HCT116 (cell line): ENCODE results near the gene ATP7B. TPM values are rescaled to one million over a fixed set of nuclear protein-coding genes. Genes with fewer than 3 reads are reported as not detected.

Source experiments
- ATAC-seq: fragments of 200-7000 bp; cut with Tn5 transposase; 2 replicates; pipeline ENCODE4 v1.9.1; 2020; ENCODE audit warnings: mild to moderate bottlenecking, moderate library complexity
- BruUV-seq: library from RNA; stranded (reverse); fragments of 400-500 nt; replicated peaks from 2 replicates; lab custom pipeline; 2021; lab: Mats Ljungman, UMichigan
- CTCF ChIA-PET: fragments of 300-600 bp; sonication (Branson Sonifier 250); formaldehyde crosslinking; loops from one replicate; lab custom pipeline; 2021; ENCODE audit warnings: antibody characterized with exemption; lab: Charles Lee
- POLR2A ChIA-PET: fragments of 300-600, 350-600 bp; sonication (Branson Sonifier 250); formaldehyde crosslinking; loops from one replicate; lab custom pipeline; 2021; ENCODE audit warnings: antibody characterized with exemption; lab: Charles Lee
- RAD21 ChIA-PET, 2 experiments: fragments of 300-600 bp; sonication (Branson Sonifier 250); formaldehyde crosslinking; loops; one replicate each; lab custom pipeline; 2023; ENCODE audit warnings: low total read pairs in 2 of 2; ENCODE audit not compliant: uncharacterized antibody in 2 of 2, unreplicated experiment in 2 of 2, low non-redundant PET in 1 of 2; lab: Charles Lee
- DNase-seq: peaks from one replicate; pipeline ENCODE4 v3.0.0-alpha.2; 2010; ENCODE audit warnings: low read depth, low spot score
- H2AFZ ChIP-seq: fragments of 200-600 bp; shearing (Covaris generic), sonication (generic); 2 replicates; pipeline ENCODE4 v1.6.1; 2017; ENCODE audit warnings: low read depth, mixed run types, mixed read lengths, antibody characterized with exemption, low read length; ENCODE audit not compliant: poor library complexity, severe bottlenecking
- H3K27ac ChIP-seq: 2 replicates; pipeline ENCODE4 v1.5.1; 2012; ENCODE audit warnings: low read depth, low read length
- H3K27me3 ChIP-seq: fragments of 200-600 bp; sonication (generic); 2 replicates; pipeline ENCODE4 v1.6.1; 2016; ENCODE audit warnings: mixed run types, low read length, mixed read lengths; ENCODE audit not compliant: insufficient read depth
- H3K36me3 ChIP-seq, 2 experiments: fragments of 200-500 bp in 1 of 2; fragments of 200-600 bp in 1 of 2; sonication (Bioruptor generic) in 1 of 2; sonication (generic) in 1 of 2; 2 replicates each; pipeline versions ENCODE4 v1.5.1 to v1.6.1; 2014 to 2016; ENCODE audit warnings: low read length in 2 of 2, inconsistent platforms in 1 of 2, mixed read lengths in 1 of 2, mixed run types in 1 of 2; ENCODE audit not compliant: insufficient read depth in 2 of 2, control insufficient read depth in 1 of 2
- H3K4me1 ChIP-seq, 2 experiments: fragments of 200-600 bp in 1 of 2; sonication (generic) in 1 of 2; 2 replicates each; pipeline versions ENCODE4 v1.5.1 to v1.6.1; 2012 to 2017; ENCODE audit warnings: low read length in 2 of 2, inconsistent platforms in 1 of 2, mild to moderate bottlenecking in 1 of 2, mixed read lengths in 1 of 2, mixed run types in 1 of 2, moderate library complexity in 1 of 2; ENCODE audit not compliant: insufficient read depth in 2 of 2, control insufficient read depth in 1 of 2
- H3K4me2 ChIP-seq: fragments of 200-600 bp; sonication (generic); 2 replicates; pipeline ENCODE4 v1.6.1; 2017; ENCODE audit warnings: mixed run types, low read length, mixed read lengths
- H3K4me3 ChIP-seq, 2 experiments: fragments of 200-600 bp in 1 of 2; sonication (generic) in 1 of 2; replicated peaks in 1 of 2; 2 replicates each; pipeline ENCODE4 v1.5.1; 2011 to 2016; ENCODE audit warnings: low read length in 2 of 2, control low read depth in 1 of 2, low read depth in 1 of 2, mild to moderate bottlenecking in 1 of 2, mixed read lengths in 1 of 2, mixed run types in 1 of 2
- H3K79me2 ChIP-seq: fragments of 200-600 bp; sonication (generic); 2 replicates; pipeline ENCODE4 v1.6.1; 2017; ENCODE audit warnings: mild to moderate bottlenecking, mixed run types, low read length, moderate library complexity, mixed read lengths; ENCODE audit not compliant: insufficient read depth
- H3K9ac ChIP-seq: fragments of 200-600 bp; sonication (generic); 2 replicates; pipeline ENCODE4 v1.6.1; 2016; ENCODE audit warnings: low read length, mixed read lengths
- H3K9me2 ChIP-seq: fragments of 200-600 bp; sonication (generic), shearing (Covaris generic); 2 replicates; pipeline ENCODE4 v1.6.1; 2017; ENCODE audit warnings: mixed run types, mild to moderate bottlenecking, moderate library complexity; ENCODE audit not compliant: insufficient read depth
- H3K9me3 ChIP-seq, 2 experiments: fragments of 200-500 bp in 1 of 2; fragments of 200-600 bp in 1 of 2; sonication (Bioruptor generic) in 1 of 2; sonication (generic) in 1 of 2; 2 replicates each; pipeline ENCODE4 v1.6.1; 2014 to 2017; ENCODE audit warnings: low read length in 2 of 2, mixed read lengths in 2 of 2, inconsistent platforms in 1 of 2, low read depth in 1 of 2, mild to moderate bottlenecking in 1 of 2, mixed run types in 1 of 2, moderate library complexity in 1 of 2; ENCODE audit not compliant: control insufficient read depth in 1 of 2, insufficient read depth in 1 of 2
- H4K20me1 ChIP-seq: fragments of 200-600 bp; sonication (generic), shearing (Covaris generic); 2 replicates; pipeline ENCODE4 v1.6.1; 2017; ENCODE audit warnings: mixed run types, mild to moderate bottlenecking, moderate library complexity; ENCODE audit not compliant: insufficient read depth
- CEBPB ChIP-seq: IDR thresholded peaks from 2 replicates; pipeline ENCODE4 v1.6.1; 2012; ENCODE audit warnings: low read depth
- EGR1 ChIP-seq: IDR thresholded peaks from 2 replicates; pipeline ENCODE4 v1.6.1; 2012; ENCODE audit warnings: low read depth
- ELF1 ChIP-seq: IDR thresholded peaks from 2 replicates; pipeline ENCODE4 v1.6.1; 2012; ENCODE audit warnings: low read depth, borderline replicate concordance
- EZH2 ChIP-seq: fragments of 200-600 bp; sonication (generic); IDR thresholded peaks from 2 replicates; pipeline ENCODE4 v1.6.1; 2017; ENCODE audit warnings: antibody characterized with exemption, mixed run types
- EZH2phosphoT487 ChIP-seq: fragments of 200-600 bp; IDR thresholded peaks from 2 replicates; pipeline ENCODE4 v1.6.1; 2018; ENCODE audit warnings: antibody characterized with exemption, borderline replicate concordance
- FOSL1 ChIP-seq: IDR thresholded peaks from 2 replicates; pipeline ENCODE4 v1.6.1; 2012; ENCODE audit warnings: low read depth
- JUND ChIP-seq: IDR thresholded peaks from 2 replicates; pipeline ENCODE4 v1.6.1; 2012
- SRF ChIP-seq: IDR thresholded peaks from 2 replicates; pipeline ENCODE4 v1.6.1; 2012; ENCODE audit warnings: low read depth
- ZFX ChIP-seq: fragments of 450-650 bp; IDR thresholded peaks from 2 replicates; pipeline ENCODE4 v1.6.1; 2017
- ZNF274 ChIP-seq: fragments of 200-500 bp; sonication (Bioruptor generic); IDR thresholded peaks from 2 replicates; pipeline ENCODE4 v1.6.1; 2014; ENCODE audit warnings: mild to moderate bottlenecking, low read depth, low read length, inconsistent platforms
- intact Hi-C: fragments of 100-400 bp; cut with micrococcal nuclease; formaldehyde crosslinking; loops from 2 replicates; pipeline ENCODE4 v1.10.0; 2022
- total RNA-seq: library from RNA; stranded (reverse); gene quantifications from one replicate; pipeline ENCODE4 v1.2.1, GENCODE V29; 2021; ENCODE audit not compliant: unreplicated experiment
- TF ChIP-seq, protein P1 (sequence below), 3 experiments: fragments of 200-600 bp in 1 of 3; sonication (generic) in 1 of 3; IDR thresholded peaks in 2 of 3; conservative IDR thresholded peaks in 1 of 3; 2 replicates each; pipeline ENCODE4 v1.5.1; 2012 to 2017; ENCODE audit warnings: low read depth in 2 of 3, low read length in 2 of 3, antibody characterized with exemption in 1 of 3, borderline replicate concordance in 1 of 3, control low read depth in 1 of 3, mild to moderate bottlenecking in 1 of 3, mixed read lengths in 1 of 3, mixed run types in 1 of 3, moderate library complexity in 1 of 3; ENCODE audit not compliant: insufficient read depth in 1 of 3
- TF ChIP-seq, protein P2 (sequence below): IDR thresholded peaks from 2 replicates; pipeline ENCODE4 v1.6.1; 2012; ENCODE audit warnings: low read depth

The ATP7B gene
- total RNA-seq, 1 experiment from 2014 or later: 10.3 TPM

DNA sequence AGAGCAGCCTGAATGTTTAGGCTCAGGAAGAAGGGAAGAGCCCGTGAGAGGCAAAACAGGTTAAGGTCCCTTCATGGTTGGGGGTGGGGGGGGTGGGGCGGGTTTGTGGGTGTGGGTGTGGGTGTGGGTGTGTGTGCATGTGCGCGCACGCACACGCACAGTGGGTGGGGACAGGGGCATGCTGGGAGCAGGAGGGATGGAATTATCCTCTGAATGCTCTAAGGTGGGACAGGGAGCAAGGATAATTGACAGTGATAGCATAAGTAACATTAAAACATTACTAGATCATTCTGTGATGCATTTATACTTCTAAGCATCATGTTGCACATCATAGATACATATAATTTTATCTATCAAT lies 84.7 kb downstream of the ATP7B start:
- Histone ChIP-seq H3K9ac (no peak overlapping the region), H2AFZ (no peak overlapping the region), H4K20me1 (no peaks in the 10 kb centered on the region), H3K4me2 (no peak overlapping the region), H3K9me2 (no peaks in the 10 kb centered on the region), H3K4me3 (no peak overlapping the region), H3K9me3 (no peaks in the 10 kb centered on the region), H3K79me2 (no peaks in the 10 kb centered on the region), H3K27me3 (no peaks in the 10 kb centered on the region), H3K27ac (no peak overlapping the region), H3K36me3 (no peaks in the 10 kb centered on the region), H3K4me1 (peaks cover 5% of the 10 kb centered on the region in 2 experiments; a peak in 2 of 4 replicates)
- no TSS peak for BruUV-seq
- RAD21 ChIA-PET: no interaction called here
- POLR2A ChIA-PET: no interaction called here
- intact Hi-C loops: no loop called here
- CTCF ChIA-PET: no interaction called here
- DNase-seq (no peak), ATAC-seq (no peak)
- TF ChIP-seq, protein P1, sequence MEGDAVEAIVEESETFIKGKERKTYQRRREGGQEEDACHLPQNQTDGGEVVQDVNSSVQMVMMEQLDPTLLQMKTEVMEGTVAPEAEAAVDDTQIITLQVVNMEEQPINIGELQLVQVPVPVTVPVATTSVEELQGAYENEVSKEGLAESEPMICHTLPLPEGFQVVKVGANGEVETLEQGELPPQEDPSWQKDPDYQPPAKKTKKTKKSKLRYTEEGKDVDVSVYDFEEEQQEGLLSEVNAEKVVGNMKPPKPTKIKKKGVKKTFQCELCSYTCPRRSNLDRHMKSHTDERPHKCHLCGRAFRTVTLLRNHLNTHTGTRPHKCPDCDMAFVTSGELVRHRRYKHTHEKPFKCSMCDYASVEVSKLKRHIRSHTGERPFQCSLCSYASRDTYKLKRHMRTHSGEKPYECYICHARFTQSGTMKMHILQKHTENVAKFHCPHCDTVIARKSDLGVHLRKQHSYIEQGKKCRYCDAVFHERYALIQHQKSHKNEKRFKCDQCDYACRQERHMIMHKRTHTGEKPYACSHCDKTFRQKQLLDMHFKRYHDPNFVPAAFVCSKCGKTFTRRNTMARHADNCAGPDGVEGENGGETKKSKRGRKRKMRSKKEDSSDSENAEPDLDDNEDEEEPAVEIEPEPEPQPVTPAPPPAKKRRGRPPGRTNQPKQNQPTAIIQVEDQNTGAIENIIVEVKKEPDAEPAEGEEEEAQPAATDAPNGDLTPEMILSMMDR (IDR thresholded peaks at IDR 0.05 in 2 of 3, conservative IDR thresholded peaks at IDR 0.05 in 1 of 3; ENCODE audit: borderline replicate concordance in 1 of 3, insufficient read depth in 1 of 3, low read depth in 2 of 3, low read length in 2 of 3): no peak
- TF ChIP-seq ZFX: no peak
- TF ChIP-seq CEBPB: no peak
- TF ChIP-seq ELF1: no peak

DNA sequence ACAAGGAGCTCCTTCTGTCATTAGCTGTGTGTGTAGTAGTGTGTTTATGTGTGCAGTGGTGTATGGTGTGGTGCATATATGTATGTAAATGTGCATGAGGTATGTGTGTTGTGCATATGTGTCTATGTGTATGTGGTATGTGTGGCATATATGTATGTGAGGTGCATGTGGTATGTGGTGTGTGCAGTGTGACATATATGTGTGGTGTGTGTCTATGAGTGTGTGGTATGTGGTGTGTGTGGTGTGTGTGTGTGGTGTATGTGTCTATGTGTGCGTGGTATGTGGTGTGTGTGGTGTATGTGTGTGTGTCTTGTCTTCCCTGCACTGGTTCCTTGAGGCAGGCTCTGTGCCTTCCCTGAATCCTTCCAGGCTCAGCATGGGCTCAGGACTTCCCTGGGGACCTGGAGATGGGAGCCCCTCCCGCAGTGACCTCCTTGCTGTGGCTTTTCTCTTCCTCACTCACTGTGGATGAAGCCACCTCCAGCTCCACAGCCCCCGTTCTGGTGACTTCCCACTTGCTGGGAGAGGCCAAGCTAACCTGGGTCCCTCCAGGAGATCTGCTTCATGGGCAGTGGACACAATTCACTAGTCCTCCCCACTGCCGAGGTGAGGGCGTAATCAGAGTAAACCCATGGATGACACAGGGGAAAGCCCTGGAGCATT lies 85.3 kb downstream of the ATP7B start:
- DNase-seq: no peak
- no peak for ATAC-seq
- H3K27me3 ChIP-seq: no peaks in the 10 kb centered on the region
- no peaks in the 10 kb centered on the region for H3K9me2 ChIP-seq
- BruUV-seq: no TSS peak
- H3K4me3 ChIP-seq: no peak overlapping the region
- no peaks in the 10 kb centered on the region for H3K9me3 ChIP-seq
- intact Hi-C loops: no loop called here
- H3K36me3 ChIP-seq: no peaks in the 10 kb centered on the region
- H2AFZ ChIP-seq: no peak overlapping the region
- H3K9ac ChIP-seq: no peak overlapping the region
- H3K79me2 ChIP-seq: no peaks in the 10 kb centered on the region
- H4K20me1 ChIP-seq: no peaks in the 10 kb centered on the region
- RAD21 ChIA-PET: no interaction called here
- peaks cover 5% of the 10 kb centered on the region in 2 experiments; a peak in 2 of 4 replicates for H3K4me1 ChIP-seq
- H3K27ac ChIP-seq: no peak overlapping the region
- POLR2A ChIA-PET: no interaction called here
- CTCF ChIA-PET: no interaction called here
- no peak overlapping the region for H3K4me2 ChIP-seq
- TF ChIP-seq EGR1: no peak
- no peak for TF ChIP-seq ZFX
- no peak for TF ChIP-seq FOSL1
- TF ChIP-seq, protein P1 (IDR thresholded peaks at IDR 0.05 in 2 of 3, conservative IDR thresholded peaks at IDR 0.05 in 1 of 3; ENCODE audit: borderline replicate concordance in 1 of 3, insufficient read depth in 1 of 3, low read depth in 2 of 3, low read length in 2 of 3): no peak
- no peak for TF ChIP-seq EZH2
- no peak for TF ChIP-seq EZH2phosphoT487
- TF ChIP-seq, protein P2, sequence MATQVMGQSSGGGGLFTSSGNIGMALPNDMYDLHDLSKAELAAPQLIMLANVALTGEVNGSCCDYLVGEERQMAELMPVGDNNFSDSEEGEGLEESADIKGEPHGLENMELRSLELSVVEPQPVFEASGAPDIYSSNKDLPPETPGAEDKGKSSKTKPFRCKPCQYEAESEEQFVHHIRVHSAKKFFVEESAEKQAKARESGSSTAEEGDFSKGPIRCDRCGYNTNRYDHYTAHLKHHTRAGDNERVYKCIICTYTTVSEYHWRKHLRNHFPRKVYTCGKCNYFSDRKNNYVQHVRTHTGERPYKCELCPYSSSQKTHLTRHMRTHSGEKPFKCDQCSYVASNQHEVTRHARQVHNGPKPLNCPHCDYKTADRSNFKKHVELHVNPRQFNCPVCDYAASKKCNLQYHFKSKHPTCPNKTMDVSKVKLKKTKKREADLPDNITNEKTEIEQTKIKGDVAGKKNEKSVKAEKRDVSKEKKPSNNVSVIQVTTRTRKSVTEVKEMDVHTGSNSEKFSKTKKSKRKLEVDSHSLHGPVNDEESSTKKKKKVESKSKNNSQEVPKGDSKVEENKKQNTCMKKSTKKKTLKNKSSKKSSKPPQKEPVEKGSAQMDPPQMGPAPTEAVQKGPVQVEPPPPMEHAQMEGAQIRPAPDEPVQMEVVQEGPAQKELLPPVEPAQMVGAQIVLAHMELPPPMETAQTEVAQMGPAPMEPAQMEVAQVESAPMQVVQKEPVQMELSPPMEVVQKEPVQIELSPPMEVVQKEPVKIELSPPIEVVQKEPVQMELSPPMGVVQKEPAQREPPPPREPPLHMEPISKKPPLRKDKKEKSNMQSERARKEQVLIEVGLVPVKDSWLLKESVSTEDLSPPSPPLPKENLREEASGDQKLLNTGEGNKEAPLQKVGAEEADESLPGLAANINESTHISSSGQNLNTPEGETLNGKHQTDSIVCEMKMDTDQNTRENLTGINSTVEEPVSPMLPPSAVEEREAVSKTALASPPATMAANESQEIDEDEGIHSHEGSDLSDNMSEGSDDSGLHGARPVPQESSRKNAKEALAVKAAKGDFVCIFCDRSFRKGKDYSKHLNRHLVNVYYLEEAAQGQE: no peak
- TF ChIP-seq ELF1: no peak
- no peak for TF ChIP-seq SRF
- TF ChIP-seq JUND: no peak
- TF ChIP-seq ZNF274: no peak
